ENCODE measurements around the gene TBK1.
A peak's percentile ranks its signal among the peaks of the same experiment; 100 is the strongest.

TBK1 gene

DNA sequence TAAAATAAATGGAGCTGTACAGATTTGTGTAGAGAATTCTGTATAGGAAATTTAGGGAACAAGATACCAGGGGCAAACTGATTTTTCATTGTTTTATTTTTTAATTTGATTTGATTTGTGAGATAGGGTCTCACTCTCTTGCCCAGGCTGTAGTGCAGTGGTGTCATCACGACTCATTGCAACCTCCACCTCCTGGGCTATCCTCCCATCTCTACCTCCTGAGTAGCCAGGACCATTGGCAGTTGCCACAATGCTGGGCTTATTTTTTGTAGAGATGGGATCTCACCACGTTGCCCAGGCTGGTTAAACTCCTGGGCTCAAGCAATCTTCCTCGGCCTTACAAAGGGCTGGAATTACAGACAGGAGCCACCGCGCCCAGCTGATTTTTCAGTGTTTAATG lies 18.0 kb upstream of the TBK1 start:
- no peak overlapping the region for H3K27ac ChIP-seq
- TF ChIP-seq, protein P1, sequence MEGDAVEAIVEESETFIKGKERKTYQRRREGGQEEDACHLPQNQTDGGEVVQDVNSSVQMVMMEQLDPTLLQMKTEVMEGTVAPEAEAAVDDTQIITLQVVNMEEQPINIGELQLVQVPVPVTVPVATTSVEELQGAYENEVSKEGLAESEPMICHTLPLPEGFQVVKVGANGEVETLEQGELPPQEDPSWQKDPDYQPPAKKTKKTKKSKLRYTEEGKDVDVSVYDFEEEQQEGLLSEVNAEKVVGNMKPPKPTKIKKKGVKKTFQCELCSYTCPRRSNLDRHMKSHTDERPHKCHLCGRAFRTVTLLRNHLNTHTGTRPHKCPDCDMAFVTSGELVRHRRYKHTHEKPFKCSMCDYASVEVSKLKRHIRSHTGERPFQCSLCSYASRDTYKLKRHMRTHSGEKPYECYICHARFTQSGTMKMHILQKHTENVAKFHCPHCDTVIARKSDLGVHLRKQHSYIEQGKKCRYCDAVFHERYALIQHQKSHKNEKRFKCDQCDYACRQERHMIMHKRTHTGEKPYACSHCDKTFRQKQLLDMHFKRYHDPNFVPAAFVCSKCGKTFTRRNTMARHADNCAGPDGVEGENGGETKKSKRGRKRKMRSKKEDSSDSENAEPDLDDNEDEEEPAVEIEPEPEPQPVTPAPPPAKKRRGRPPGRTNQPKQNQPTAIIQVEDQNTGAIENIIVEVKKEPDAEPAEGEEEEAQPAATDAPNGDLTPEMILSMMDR (conservative IDR thresholded peaks at IDR 0.05) = no peak

DNA sequence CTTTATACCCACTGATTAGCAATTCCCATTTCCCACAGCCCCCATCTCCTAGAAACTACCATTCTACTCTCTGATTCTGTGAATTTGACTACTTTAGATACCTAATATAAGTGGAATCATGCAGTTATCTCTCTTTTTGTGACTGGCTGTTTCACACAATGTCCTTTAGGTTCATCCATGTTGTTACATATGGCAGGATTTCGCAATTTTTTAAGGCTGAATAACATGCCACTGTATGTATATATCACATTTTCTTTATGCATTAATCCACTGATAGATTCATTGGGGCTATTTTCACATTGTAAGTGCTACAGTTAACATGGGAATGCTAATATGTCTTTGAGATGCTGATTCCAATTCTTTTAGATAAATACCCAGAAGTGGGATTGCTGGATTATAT lies 11.8 kb upstream of the TBK1 start:
- no peak overlapping the region for H3K27ac ChIP-seq
- TF ChIP-seq, protein P1 (conservative IDR thresholded peaks at IDR 0.05) = no peak

DNA sequence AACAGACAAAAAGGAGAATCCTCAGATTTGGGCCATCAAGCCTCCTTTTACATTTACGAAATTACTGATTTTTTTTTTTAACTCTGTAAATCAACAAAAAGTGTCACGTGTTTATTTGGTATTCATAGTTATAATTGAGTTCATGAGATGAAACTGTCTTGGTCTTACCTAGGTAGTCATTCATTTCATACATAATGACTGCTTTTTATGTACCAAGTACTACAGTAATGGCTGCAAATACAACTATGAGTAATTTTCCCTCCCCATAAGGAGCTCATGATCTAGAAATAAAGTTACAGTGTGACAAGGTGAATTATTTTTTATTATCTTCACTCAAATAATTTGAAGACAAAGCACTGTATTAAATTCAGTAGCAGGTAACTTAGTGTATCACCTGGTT lies 6.4 kb upstream of the TBK1 start:
- TF ChIP-seq, protein P1 (conservative IDR thresholded peaks at IDR 0.05) = no peak
- peak overlapping the region; percentile 53 for H3K27ac ChIP-seq

DNA sequence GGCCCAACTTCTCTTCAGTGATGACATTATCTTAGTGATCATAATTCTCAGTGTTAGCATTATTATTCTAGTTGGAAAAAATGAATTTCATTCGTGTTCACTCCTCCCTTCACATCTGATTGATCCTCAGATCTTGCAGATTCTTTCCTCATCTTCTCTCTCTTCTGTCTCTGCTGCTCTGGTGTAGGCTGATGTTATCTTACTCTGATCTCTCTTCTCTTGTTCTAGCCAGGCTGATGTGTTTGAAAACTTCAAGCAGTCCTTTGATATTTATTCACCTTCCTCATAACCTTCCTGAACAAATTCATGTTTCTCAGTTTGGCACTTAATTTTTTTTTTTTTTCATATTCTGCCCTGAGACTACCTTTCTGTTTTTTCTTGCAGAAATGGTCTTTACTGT lies 5.6 kb upstream of the TBK1 start:
- TF ChIP-seq, protein P1 (conservative IDR thresholded peaks at IDR 0.05) = no peak
- H3K27ac ChIP-seq = peak overlapping the region; percentile 53

DNA sequence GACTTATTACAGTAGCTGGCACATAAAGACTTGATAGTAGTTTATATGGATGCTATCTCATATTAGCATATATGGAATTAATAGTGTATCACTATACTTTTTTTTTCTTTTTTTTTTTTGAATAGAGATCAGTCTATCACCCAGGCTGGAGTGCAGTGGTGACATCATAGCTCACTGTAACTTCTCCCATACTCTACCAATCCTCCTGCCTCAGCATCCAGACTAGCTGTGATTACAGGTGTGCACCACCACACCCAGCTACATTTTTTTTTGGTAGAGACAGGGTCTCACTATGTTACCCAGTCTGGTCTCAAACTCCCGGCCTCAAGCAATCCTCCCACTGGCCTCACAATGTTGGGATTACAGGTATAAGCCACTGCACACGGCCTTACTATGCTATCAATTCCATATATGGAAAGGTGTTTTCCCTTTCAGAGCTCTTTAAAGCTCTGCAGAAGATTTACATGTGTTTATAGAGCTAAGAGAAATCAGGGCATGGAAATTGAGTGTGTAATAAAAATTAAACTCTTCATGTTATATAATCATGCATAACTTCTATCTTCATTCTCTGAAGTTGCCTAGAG lies 1.8 kb upstream of the TBK1 start:
- peak overlapping the region; percentile 92; the same call in 1 of the 2 replicates for H3K27ac ChIP-seq
- TF ChIP-seq, protein P1 (conservative IDR thresholded peaks at IDR 0.05) = no peak

DNA sequence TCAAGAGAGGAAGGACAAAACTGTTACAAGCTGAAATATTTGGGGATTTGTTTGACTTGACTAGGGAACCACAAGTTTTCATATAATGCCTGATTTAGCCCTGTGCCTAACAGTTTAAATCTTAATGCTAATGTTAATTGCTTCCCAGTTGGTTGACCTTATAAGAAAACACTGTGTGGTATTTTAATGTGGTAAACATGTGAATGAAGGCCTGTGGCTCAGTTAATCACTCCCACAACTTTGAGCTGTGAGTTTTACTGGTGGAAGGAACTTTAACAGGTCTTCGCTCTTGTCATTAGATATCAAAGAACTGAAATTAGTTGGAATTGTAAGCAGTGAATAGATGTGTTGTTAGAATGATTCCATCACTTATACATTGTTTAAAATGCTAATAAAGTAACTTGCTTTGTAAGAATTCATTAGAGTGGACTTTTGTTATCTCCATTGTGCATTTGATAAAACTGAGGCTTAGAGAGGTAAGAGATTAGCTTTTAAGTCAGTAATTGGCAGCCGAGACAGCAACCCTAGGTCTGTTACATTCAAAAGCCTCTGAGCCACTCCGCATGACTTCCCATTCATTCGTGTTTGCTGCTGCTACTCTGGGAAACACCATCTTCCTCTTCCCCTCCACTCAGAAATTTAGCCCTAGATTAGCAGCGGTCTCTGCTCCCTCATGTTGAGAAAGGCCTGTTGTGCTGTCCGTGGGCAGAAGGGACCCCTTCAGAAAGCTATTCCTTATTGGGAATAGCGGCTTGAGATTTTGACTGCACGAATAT lies 1.0 kb upstream of the TBK1 start:
- TF ChIP-seq, protein P1 (conservative IDR thresholded peaks at IDR 0.05) = no peak
- peak overlapping the region; percentile 92 for H3K27ac ChIP-seq

DNA sequence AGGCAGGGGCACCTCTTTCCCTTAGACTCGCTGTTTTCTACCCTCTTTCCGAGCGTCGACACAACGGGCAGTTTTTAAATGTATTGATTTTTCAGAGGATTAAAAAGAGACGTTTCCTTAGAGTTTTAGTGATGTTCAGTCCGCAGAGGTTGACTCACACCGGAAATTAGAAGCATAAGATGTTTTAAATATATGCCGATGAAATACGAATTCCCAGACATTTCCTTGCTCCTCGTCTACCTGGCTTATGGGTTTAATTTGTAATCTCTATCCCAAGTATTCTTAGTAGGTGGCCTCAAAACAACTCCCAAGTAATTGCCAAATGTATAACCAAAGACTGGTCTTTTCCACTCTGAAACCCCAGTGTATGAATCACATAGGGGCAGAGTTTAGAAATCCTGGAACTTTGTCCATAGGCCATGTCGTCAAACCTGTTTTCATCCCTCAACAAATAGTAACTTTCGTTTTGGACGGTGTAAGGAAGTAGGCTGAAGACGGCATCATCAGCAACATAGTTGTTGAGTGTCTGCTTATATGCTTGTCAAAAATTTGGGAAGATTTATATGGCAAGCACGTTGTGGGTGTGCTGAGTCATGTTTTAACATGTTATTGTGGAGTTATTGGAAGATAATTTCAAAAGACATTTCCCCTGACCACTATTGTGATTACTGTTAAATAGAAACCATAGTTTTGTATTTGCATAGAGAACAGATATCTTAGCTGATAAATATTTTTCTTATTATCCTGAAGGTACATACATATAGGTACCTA lies 824 bp downstream of the TBK1 start:
- peak overlapping the region; percentile 92 for H3K27ac ChIP-seq
- TF ChIP-seq, protein P1 (conservative IDR thresholded peaks at IDR 0.05) = no peak
